ENCODE data around the gene TENM4.
"Not testable (repeated sequence)": the region's sequence is repeated elsewhere in the genome, so short reads cannot be mapped to it uniquely, and the experiment has no call there.

TENM4 gene

DNA sequence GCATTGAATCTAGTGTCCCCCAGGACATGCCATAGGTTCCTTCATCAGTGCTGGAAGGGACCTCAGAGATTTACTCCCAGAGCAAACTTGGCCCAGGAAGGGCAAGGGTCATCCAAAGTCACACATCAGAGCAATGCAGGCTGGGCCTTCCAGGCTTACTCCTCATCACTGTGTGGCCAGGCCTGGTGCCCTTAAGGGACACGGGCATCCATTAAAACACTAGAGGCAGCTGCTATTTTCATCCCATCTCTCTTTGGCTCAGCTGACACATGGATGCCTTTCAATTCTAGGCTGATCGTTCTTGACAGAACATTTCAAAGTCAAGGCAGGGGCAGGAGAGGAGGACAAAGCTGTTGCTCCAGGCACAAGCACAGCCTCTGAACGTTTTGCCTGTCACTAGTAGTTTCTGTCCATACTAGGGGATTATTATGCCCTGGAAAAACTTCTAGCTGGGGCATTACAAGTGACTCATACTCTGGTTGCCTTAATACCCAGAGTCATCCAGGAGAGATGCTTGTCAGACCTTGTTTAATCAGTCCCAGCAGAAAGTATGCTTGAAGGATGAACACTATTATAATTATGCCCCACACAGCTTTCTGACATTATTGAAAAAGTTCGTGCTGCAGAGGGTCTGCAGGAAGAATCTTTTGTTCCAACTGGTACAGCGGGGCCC, 240.3 kb downstream of the TENM4 start:
- Histone ChIP-seq H3K27ac (ENCODE audit: low read depth, low read length) (no peak overlapping the region), H3K9me3 (ENCODE audit: control insufficient read depth in 5 of 5, low read length in 5 of 5) (peaks cover 0 to 5% (median 0%) of the 10 kb centered on the region in 5 donors), H3K9ac (ENCODE audit: low read length in 5 of 5) (no peak overlapping the region), H3K36me3 (ENCODE audit: control insufficient read depth in 5 of 5, insufficient read depth in 5 of 5, low read length in 5 of 5) (no peaks in the 10 kb centered on the region), H3K4me1 (ENCODE audit: control insufficient read depth in 5 of 5, insufficient read depth in 5 of 5, low read length in 5 of 5) (no peaks in the 10 kb centered on the region), H3K27me3 (ENCODE audit: control insufficient read depth in 5 of 5, insufficient read depth in 4 of 5, low read length in 5 of 5) (no peaks in the 10 kb centered on the region), H3K4me3 (ENCODE audit: low read depth in 1 of 5, low read length in 5 of 5) (no peak overlapping the region)

DNA sequence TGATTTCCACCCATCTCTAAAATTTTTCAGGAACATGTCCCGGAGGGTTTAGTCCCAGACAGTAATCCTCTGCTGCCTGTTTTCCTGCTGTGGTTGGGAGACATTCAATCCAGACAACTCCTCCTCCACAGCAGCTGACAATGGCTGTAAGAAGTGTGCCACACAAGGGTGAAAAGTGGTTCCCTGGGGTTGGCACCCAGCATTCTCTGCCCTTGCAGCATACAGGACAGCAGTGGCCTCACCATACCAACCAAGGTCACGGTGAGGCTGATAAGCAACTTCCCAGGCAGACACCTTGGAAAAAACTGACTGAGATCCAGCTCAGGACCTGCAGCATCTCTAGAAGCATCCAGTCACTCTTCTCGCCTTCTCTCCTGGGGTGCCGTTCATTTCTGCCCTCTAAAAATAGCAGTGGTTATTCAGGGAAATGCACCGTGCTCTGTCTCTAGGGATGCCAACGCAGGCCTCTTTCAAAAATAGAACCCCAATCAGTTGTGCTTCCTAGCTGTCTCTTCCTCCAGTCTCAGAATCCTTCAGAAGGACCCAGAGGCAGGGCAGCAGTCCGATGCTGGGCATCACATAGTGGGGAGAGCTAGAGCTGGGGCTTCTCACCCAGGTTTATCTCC, 241.0 kb downstream of the TENM4 start:
- H3K9ac ChIP-seq (ENCODE audit: low read length in 5 of 5) = no peak overlapping the region

DNA sequence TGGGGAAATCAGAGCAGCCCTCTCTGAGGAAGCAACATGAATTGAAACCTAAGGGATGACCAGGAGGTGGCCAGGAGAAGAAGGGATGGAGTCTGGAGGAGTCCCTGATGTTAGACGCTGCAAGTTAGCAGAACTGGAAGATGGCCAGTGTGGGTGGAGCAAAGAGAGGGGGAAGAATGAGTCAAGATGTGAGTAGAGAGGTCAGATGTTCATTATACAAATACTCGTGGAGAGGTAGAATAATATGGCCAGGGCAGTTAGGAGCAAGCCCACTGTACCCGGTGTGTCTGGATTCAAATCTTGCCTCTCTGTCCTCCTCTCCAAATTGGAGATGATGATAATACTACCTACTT, 242.0 kb downstream of the TENM4 start:
- peaks cover 0 to 5% (median 0%) of the 10 kb centered on the region in 5 donors for H3K9me3 ChIP-seq (ENCODE audit: control insufficient read depth in 5 of 5, low read length in 5 of 5)
- H3K27ac ChIP-seq (ENCODE audit: low read depth, low read length) = no peak overlapping the region
- H3K4me3 ChIP-seq (ENCODE audit: low read depth in 1 of 5, low read length in 5 of 5) = no peak overlapping the region
- no peak overlapping the region for H3K9ac ChIP-seq (ENCODE audit: low read length in 5 of 5)
- no peaks in the 10 kb centered on the region for H3K27me3 ChIP-seq (ENCODE audit: control insufficient read depth in 5 of 5, insufficient read depth in 4 of 5, low read length in 5 of 5)
- H3K36me3 ChIP-seq (ENCODE audit: control insufficient read depth in 5 of 5, insufficient read depth in 5 of 5, low read length in 5 of 5) = no peaks in the 10 kb centered on the region
- peaks cover 0 to 3% (median 0%) of the 10 kb centered on the region in 5 donors for H3K4me1 ChIP-seq (ENCODE audit: control insufficient read depth in 5 of 5, insufficient read depth in 5 of 5, low read length in 5 of 5)

More for the DNA sequence above, 241.0 kb downstream of the TENM4 start:
- H3K27me3 ChIP-seq (ENCODE audit: control insufficient read depth in 5 of 5, insufficient read depth in 4 of 5, low read length in 5 of 5) = no peaks in the 10 kb centered on the region
- no peak overlapping the region for H3K27ac ChIP-seq (ENCODE audit: low read depth, low read length)
- no peak overlapping the region for H3K4me3 ChIP-seq (ENCODE audit: low read depth in 1 of 5, low read length in 5 of 5)
- peaks cover 0 to 3% (median 0%) of the 10 kb centered on the region in 5 donors for H3K4me1 ChIP-seq (ENCODE audit: control insufficient read depth in 5 of 5, insufficient read depth in 5 of 5, low read length in 5 of 5)
- no peaks in the 10 kb centered on the region for H3K36me3 ChIP-seq (ENCODE audit: control insufficient read depth in 5 of 5, insufficient read depth in 5 of 5, low read length in 5 of 5)
- peaks cover 0 to 5% (median 0%) of the 10 kb centered on the region in 5 donors for H3K9me3 ChIP-seq (ENCODE audit: control insufficient read depth in 5 of 5, low read length in 5 of 5)

DNA sequence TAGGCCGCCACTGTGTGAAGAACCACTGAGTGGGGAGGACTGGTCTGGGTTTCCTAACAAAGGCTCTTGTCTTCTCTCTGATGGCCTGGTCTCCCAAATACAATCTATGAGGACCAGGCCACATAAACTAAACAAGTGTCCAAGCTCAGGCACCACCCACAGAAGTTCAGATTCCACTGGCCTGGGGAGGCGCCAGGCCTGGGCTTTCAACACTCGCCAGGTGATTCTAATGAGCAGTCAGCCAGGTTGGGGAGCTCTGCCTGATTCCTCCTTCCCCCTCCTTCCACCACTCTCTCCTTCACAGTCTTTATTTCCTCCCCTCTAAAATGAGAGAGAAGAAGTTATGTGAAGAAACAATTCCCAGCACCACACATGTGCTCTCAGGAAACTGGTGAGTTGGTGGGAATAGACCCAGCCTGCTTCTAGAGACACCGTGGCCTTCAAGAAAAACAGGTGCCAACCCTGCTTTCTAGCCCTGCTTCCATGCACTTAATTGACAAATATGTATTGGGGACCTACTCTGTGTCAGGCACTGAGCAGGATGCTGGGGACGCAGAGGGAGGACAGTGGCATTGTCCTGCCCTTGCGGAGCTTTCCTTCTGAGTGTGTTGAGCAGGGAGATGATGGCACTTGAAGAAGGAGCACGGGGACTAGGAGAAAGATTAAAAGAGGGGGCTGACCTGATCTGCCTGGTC, 242.5 kb downstream of the TENM4 start:
- H3K27ac ChIP-seq (ENCODE audit: low read depth, low read length) = no peak overlapping the region
- H3K9ac ChIP-seq (ENCODE audit: low read length in 5 of 5) = no peak overlapping the region
- no peak overlapping the region for H3K4me3 ChIP-seq (ENCODE audit: low read depth in 1 of 5, low read length in 5 of 5)
- no peaks in the 10 kb centered on the region for H3K27me3 ChIP-seq (ENCODE audit: control insufficient read depth in 5 of 5, insufficient read depth in 4 of 5, low read length in 5 of 5)
- no peaks in the 10 kb centered on the region for H3K36me3 ChIP-seq (ENCODE audit: control insufficient read depth in 5 of 5, insufficient read depth in 5 of 5, low read length in 5 of 5)
- H3K9me3 ChIP-seq (ENCODE audit: control insufficient read depth in 5 of 5, low read length in 5 of 5) = peaks cover 0 to 5% (median 0%) of the 10 kb centered on the region in 5 donors
- peaks cover 0 to 3% (median 0%) of the 10 kb centered on the region in 5 donors for H3K4me1 ChIP-seq (ENCODE audit: control insufficient read depth in 5 of 5, insufficient read depth in 5 of 5, low read length in 5 of 5)

DNA sequence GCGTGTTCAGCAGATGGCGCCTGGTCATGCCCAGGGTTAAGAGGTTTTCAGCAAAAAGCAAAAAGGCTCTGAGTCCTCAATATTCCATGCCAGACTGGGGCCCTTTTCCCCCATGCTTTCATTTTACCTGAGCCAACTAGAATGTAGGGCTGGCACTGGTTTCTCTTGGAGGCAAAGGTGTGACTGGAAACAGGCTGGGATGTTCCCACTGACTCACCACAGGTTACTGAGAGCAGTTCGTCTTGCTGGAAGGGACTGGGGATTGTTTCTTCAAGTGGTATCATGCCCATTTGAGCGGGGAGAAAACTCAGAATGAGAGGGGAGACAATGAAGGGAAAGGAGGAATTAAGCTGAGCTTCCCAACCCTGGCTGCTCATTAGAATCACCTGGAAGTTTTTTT, 243.9 kb downstream of the TENM4 start:
- Histone ChIP-seq H3K9me3 (ENCODE audit: control insufficient read depth in 5 of 5, low read length in 5 of 5) (peaks cover 0 to 5% (median 0%) of the 10 kb centered on the region in 5 donors), H3K4me1 (ENCODE audit: control insufficient read depth in 5 of 5, insufficient read depth in 5 of 5, low read length in 5 of 5) (peaks cover 0 to 3% (median 0%) of the 10 kb centered on the region in 5 donors), H3K36me3 (ENCODE audit: control insufficient read depth in 5 of 5, insufficient read depth in 5 of 5, low read length in 5 of 5) (no peaks in the 10 kb centered on the region), H3K4me3 (ENCODE audit: low read depth in 1 of 5, low read length in 5 of 5) (no peak overlapping the region), H3K27me3 (ENCODE audit: control insufficient read depth in 5 of 5, insufficient read depth in 4 of 5, low read length in 5 of 5) (no peaks in the 10 kb centered on the region), H3K9ac (ENCODE audit: low read length in 5 of 5) (no peak overlapping the region), H3K27ac (ENCODE audit: low read depth, low read length) (no peak overlapping the region)

DNA sequence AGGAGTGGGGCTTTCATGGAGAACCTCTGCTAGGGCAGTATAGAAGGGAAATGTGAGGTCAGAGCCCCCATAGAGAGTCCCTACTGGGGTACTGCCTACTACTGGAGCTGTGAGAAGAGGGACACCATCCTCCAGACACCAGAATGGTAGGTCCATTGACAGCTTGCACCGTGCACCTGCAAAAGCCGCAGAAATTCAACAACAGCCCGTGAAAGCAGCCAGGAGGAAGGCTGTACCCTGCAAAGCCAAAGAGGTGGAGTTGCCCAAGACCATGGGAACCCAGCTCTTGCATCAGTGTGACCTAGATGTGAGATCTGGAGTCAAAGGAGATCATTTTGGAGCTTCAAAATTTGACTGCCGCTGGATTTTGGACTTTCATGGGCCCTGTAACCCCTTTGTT, 245.6 kb downstream of the TENM4 start:
- H3K27ac ChIP-seq (ENCODE audit: low read depth, low read length) = no peak overlapping the region
- H3K9ac ChIP-seq (ENCODE audit: low read length in 5 of 5) = no peak overlapping the region
- no peaks in the 10 kb centered on the region for H3K27me3 ChIP-seq (ENCODE audit: control insufficient read depth in 5 of 5, insufficient read depth in 4 of 5, low read length in 5 of 5)
- no peak overlapping the region for H3K4me3 ChIP-seq (ENCODE audit: low read depth in 1 of 5, low read length in 5 of 5)
- H3K36me3 ChIP-seq (ENCODE audit: control insufficient read depth in 5 of 5, insufficient read depth in 5 of 5, low read length in 5 of 5) = no peaks in the 10 kb centered on the region
- H3K4me1 ChIP-seq (ENCODE audit: control insufficient read depth in 5 of 5, insufficient read depth in 5 of 5, low read length in 5 of 5) = peaks cover 0 to 3% (median 0%) of the 10 kb centered on the region in 5 donors
- no peaks in the 10 kb centered on the region for H3K9me3 ChIP-seq (ENCODE audit: control insufficient read depth in 5 of 5, low read length in 5 of 5)

DNA sequence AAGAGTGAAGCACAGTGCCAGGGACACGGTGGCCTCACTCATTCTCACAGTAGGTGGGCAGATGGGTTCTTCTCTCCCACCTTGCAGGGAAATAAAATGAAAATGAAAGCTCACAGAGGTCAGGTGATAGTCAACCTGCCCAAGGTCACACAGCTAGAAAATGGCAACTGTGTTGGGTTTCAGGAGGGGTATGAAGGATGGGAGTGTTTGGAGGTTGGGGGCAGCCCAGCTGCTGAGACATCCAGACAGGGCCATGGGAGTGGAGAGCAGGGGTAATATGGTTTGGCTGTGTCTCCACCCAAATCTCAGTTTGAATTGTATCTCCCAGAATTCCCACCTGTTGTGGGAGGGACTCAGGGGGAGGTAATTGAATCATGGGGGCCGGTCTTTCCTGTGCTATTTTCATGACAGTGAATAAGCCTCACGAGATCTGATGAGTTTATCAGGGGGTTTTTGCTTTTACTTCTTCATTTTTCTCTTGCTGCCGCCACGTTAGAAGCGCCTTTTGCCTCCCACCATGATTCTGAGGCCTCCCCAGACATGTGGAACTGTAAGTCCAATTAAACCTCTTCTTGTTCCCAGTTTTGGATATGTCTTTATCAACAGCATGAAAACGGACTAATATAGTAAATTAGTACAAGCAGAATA, 247.0 kb downstream of the TENM4 start:
- no peaks in the 10 kb centered on the region for H3K36me3 ChIP-seq (ENCODE audit: control insufficient read depth in 5 of 5, insufficient read depth in 5 of 5, low read length in 5 of 5)
- no peak overlapping the region for H3K27ac ChIP-seq (ENCODE audit: low read depth, low read length)
- no peak overlapping the region for H3K9ac ChIP-seq (ENCODE audit: low read length in 5 of 5)
- H3K27me3 ChIP-seq (ENCODE audit: control insufficient read depth in 5 of 5, insufficient read depth in 4 of 5, low read length in 5 of 5) = no peaks in the 10 kb centered on the region
- no peak overlapping the region for H3K4me3 ChIP-seq (ENCODE audit: low read depth in 1 of 5, low read length in 5 of 5)
- H3K9me3 ChIP-seq (ENCODE audit: control insufficient read depth in 5 of 5, low read length in 5 of 5) = no peaks in the 10 kb centered on the region
- peaks cover 0 to 3% (median 0%) of the 10 kb centered on the region in 5 donors for H3K4me1 ChIP-seq (ENCODE audit: control insufficient read depth in 5 of 5, insufficient read depth in 5 of 5, low read length in 5 of 5)

DNA sequence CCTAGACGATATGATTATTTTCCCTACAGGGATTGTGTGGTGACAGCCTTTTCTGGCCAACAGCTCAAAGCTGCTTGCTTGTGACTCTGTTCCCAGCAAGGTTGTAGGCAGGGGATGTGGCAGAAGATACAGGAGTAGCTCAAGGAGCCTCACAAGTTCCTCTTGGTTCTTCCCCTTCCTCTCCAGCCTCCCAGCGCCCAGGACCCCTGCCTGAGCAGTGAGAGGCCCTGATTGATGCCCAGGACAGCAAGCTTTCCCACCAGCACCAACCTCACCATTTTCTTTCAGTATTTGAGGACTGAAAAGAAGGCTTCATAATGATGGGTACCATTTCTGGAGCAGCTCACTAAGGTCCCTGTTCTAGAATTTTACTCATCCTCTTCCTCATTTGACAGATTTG, 248.0 kb downstream of the TENM4 start:
- no peak overlapping the region for H3K27ac ChIP-seq (ENCODE audit: low read depth, low read length)
- H3K27me3 ChIP-seq (ENCODE audit: control insufficient read depth in 5 of 5, insufficient read depth in 4 of 5, low read length in 5 of 5) = no peaks in the 10 kb centered on the region
- peaks cover 0 to 3% (median 0%) of the 10 kb centered on the region in 5 donors for H3K4me1 ChIP-seq (ENCODE audit: control insufficient read depth in 5 of 5, insufficient read depth in 5 of 5, low read length in 5 of 5)
- H3K4me3 ChIP-seq (ENCODE audit: low read depth in 1 of 5, low read length in 5 of 5) = no peak overlapping the region
- H3K9me3 ChIP-seq (ENCODE audit: control insufficient read depth in 5 of 5, low read length in 5 of 5) = peaks cover 0 to 2% (median 0%) of the 10 kb centered on the region in 5 donors
- no peaks in the 10 kb centered on the region for H3K36me3 ChIP-seq (ENCODE audit: control insufficient read depth in 5 of 5, insufficient read depth in 5 of 5, low read length in 5 of 5)
- H3K9ac ChIP-seq (ENCODE audit: low read length in 5 of 5) = no peak overlapping the region

DNA sequence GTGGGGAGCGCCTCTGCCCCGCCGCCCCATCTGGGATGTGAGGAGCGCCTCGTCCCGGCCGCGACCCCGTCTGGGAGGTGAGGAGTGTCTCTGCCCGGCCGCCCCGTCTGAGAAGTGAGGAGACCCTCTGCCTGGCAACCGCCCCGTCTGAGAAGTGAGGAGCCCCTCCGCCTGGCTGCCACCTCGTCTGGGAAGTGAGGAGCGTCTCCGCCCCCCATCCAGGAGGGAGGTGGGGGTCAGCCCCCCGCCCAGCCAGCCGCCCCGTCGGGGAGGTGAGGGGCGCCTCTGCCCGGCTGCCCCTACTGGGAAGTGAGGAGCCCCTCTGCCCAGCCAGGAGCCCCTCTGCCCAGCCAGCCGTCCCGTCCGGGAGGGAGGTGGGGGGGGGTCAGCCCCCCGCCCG, 249.1 kb downstream of the TENM4 start:
- H3K9me3 ChIP-seq (ENCODE audit: control insufficient read depth in 5 of 5, low read length in 5 of 5); H3K4me3 ChIP-seq (ENCODE audit: low read depth in 1 of 5, low read length in 5 of 5); H3K36me3 ChIP-seq (ENCODE audit: control insufficient read depth in 5 of 5, insufficient read depth in 5 of 5, low read length in 5 of 5); H3K27me3 ChIP-seq (ENCODE audit: control insufficient read depth in 5 of 5, insufficient read depth in 4 of 5, low read length in 5 of 5); H3K9ac ChIP-seq (ENCODE audit: low read length in 5 of 5); H3K4me1 ChIP-seq (ENCODE audit: control insufficient read depth in 5 of 5, insufficient read depth in 5 of 5, low read length in 5 of 5); H3K27ac ChIP-seq (ENCODE audit: low read depth, low read length): not testable (repeated sequence)

DNA sequence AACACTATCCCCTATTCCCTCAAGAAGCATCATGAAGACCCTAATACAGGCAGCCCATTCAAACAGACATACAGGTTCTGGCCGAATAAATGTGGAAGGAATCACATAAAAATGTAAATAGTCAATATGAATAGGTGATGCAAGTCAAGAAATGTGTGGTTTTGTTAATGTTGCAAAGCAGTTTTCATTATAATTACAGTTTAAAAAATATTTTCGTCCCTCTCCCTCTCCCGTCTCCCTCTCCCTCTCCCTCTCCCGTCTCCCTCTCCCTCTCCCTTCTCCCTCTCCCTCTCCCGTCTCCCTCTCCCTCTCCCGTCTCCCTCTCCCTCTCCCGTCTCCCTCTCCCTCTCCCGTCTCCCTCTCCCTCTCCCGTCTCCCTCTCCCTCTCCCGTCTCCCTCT, 250.3 kb downstream of the TENM4 start:
- H3K4me3 ChIP-seq (ENCODE audit: low read depth in 1 of 5, low read length in 5 of 5); H3K4me1 ChIP-seq (ENCODE audit: control insufficient read depth in 5 of 5, insufficient read depth in 5 of 5, low read length in 5 of 5); H3K27me3 ChIP-seq (ENCODE audit: control insufficient read depth in 5 of 5, insufficient read depth in 4 of 5, low read length in 5 of 5); H3K27ac ChIP-seq (ENCODE audit: low read depth, low read length); H3K9ac ChIP-seq (ENCODE audit: low read length in 5 of 5); H3K9me3 ChIP-seq (ENCODE audit: control insufficient read depth in 5 of 5, low read length in 5 of 5); H3K36me3 ChIP-seq (ENCODE audit: control insufficient read depth in 5 of 5, insufficient read depth in 5 of 5, low read length in 5 of 5): not testable (repeated sequence)

Data from subcutaneous abdominal adipose tissue (tissue), 5 donors.